ENCODE data around the gene MAPK10. TPM values are rescaled to one million over a fixed set of nuclear protein-coding genes. Genes with fewer than 3 reads are reported as not detected.

MAPK10 gene
- total RNA-seq, 6 experiments from 2014 or later, result 0.79 to 1.8 (median 1.1) TPM

DNA sequence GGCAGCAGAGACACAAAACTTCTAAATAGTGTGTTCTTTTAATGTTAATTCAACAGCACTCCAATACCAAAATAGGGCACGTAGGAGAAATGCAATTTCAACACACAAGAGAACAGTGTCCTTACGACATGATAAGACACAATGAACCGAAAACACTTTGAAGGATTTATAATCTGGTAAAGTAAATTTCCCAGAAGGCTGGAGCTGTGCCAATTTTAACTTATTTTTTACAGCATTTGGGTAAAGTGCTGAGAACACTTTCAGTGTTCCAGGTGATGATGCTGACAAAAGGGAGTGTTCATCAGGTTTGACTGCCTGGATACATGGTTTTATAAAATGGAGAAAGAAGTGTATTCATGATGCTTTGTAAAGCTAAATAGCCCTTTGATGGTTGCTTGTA is 76.5 kb downstream of the MAPK10 start:
- no peak for DNase-seq
- TF ChIP-seq, protein P1, sequence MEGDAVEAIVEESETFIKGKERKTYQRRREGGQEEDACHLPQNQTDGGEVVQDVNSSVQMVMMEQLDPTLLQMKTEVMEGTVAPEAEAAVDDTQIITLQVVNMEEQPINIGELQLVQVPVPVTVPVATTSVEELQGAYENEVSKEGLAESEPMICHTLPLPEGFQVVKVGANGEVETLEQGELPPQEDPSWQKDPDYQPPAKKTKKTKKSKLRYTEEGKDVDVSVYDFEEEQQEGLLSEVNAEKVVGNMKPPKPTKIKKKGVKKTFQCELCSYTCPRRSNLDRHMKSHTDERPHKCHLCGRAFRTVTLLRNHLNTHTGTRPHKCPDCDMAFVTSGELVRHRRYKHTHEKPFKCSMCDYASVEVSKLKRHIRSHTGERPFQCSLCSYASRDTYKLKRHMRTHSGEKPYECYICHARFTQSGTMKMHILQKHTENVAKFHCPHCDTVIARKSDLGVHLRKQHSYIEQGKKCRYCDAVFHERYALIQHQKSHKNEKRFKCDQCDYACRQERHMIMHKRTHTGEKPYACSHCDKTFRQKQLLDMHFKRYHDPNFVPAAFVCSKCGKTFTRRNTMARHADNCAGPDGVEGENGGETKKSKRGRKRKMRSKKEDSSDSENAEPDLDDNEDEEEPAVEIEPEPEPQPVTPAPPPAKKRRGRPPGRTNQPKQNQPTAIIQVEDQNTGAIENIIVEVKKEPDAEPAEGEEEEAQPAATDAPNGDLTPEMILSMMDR (IDR thresholded peaks at IDR 0.05), result no peak
- no peaks in the 10 kb centered on the region for H3K9me3 Mint-ChIP-seq
- H3K4me3 Mint-ChIP-seq, result no peak overlapping the region
- H3K4me1 Mint-ChIP-seq (ENCODE audit: low read depth), result no peaks in the 10 kb centered on the region
- no peaks in the 10 kb centered on the region for H3K36me3 Mint-ChIP-seq (ENCODE audit: low read depth)
- H3K27ac Mint-ChIP-seq, result no peak overlapping the region
- peaks cover 4% of the 10 kb centered on the region; the same call in 1 of the 2 replicates for H3K27me3 Mint-ChIP-seq (ENCODE audit: insufficient read depth)

DNA sequence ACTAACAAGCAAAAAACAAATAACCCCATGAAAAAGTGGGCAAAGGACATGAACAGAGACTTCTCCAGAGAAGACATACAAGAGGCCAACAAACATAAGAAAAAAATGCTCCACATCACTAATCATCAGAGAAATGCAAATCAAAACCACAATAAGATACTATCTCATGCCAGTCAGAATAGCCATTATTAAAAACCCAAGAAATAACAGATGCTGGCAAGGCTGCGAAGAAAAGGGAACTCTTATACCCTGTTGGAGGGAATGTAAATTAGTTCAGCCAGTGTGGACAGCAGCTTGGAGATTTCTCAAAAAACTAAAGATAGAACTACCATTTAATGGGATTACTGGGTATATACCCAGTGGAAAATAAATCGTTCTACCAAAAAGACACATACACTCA is 79.6 kb downstream of the MAPK10 start:
- Mint-ChIP-seq H3K27me3 (ENCODE audit: insufficient read depth) (peaks cover 3% of the 10 kb centered on the region; the same call in 1 of the 2 replicates), H3K4me1 (ENCODE audit: low read depth) (no peaks in the 10 kb centered on the region), H3K36me3 (ENCODE audit: low read depth) (no peaks in the 10 kb centered on the region), H3K27ac (no peak overlapping the region), H3K9me3 (no peaks in the 10 kb centered on the region), H3K4me3 (no peak overlapping the region)
- no peak for DNase-seq
- TF ChIP-seq, protein P1 (IDR thresholded peaks at IDR 0.05), result no peak

DNA sequence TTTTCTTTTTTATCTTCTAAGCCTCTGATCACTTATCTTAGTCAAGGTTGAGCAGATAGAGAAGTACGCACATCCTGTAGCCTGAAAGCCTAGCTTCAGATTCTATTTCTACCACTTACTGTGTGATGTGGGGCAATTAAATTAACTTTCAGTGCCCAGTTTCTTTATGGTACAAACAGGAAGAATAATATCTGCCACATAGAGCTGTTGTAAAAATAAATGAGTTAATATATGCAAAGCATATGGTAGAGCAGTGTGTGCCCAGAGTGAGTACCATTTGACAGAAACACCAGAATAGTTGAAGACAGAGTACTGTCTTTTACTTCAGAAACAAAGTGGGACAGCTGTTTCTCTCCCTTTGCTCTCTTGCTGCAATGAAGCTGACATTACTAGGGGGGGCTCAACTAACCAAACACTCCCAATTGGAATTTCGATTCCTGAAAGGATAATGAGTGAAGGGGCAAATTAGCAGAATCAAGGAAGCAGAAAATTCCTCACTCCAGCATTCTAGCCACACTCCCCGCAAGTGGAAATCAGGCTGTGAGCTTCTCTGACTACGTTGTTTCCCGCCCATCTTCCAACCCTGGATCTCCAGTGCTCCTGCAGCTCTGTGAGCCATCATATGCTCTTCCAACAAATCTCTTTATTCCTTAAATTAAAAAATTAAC is 80.4 kb downstream of the MAPK10 start:
- H3K9me3 Mint-ChIP-seq, result no peaks in the 10 kb centered on the region
- H3K36me3 Mint-ChIP-seq (ENCODE audit: low read depth), result no peaks in the 10 kb centered on the region
- no peak overlapping the region for H3K4me3 Mint-ChIP-seq
- TF ChIP-seq, protein P1 (IDR thresholded peaks at IDR 0.05), result no peak
- H3K4me1 Mint-ChIP-seq (ENCODE audit: low read depth), result no peaks in the 10 kb centered on the region
- no peak overlapping the region for H3K27ac Mint-ChIP-seq
- DNase-seq, result no peak
- peaks cover 4% of the 10 kb centered on the region; the same call in 1 of the 2 replicates for H3K27me3 Mint-ChIP-seq (ENCODE audit: insufficient read depth)

DNA sequence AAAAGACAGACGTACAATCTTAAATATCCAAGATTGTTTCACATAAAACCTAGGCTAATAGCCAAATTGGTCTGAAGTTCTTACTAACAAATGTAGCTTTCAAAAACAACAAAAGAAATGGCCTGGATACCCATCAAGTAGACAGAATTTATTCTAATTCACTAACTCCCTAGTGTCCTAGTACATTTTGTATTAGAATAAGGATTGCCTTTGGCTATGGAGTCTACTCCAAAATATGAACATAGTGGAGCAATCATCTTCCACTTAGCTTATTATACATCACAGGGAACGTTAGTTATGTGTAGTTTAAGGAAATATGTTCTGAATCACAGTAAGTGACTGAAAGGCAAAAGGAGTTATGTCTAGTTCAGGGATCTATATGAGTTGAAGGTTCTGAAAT is 81.7 kb downstream of the MAPK10 start:
- peaks cover 7% of the 10 kb centered on the region; the same call in 1 of the 2 replicates for H3K27me3 Mint-ChIP-seq (ENCODE audit: insufficient read depth)
- H3K4me3 Mint-ChIP-seq, result no peak overlapping the region
- H3K9me3 Mint-ChIP-seq, result no peaks in the 10 kb centered on the region
- no peaks in the 10 kb centered on the region for H3K4me1 Mint-ChIP-seq (ENCODE audit: low read depth)
- TF ChIP-seq, protein P1 (IDR thresholded peaks at IDR 0.05), result no peak
- no peak for DNase-seq
- H3K36me3 Mint-ChIP-seq (ENCODE audit: low read depth), result no peaks in the 10 kb centered on the region
- H3K27ac Mint-ChIP-seq, result no peak overlapping the region

DNA sequence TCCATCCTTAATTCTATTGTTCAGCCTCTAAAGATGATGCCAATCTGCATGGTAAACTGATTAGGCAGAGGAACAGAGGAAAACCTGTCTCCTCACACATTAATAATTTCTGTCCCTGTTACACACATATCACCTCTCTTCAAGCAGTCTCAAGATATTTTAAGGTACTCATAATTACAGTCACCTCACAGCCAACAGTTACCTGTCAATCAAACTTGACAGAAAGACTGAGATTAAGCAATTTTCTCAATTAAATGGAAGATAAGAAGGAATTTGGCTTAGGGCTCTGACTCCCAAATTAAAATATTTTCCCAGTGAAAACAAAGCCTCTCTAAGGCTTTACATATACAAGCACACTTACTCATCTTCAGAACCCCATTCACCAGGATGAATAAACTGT is 85.2 kb downstream of the MAPK10 start:
- Mint-ChIP-seq H3K4me1 (ENCODE audit: low read depth) (no peaks in the 10 kb centered on the region), H3K4me3 (no peak overlapping the region), H3K27me3 (ENCODE audit: insufficient read depth) (peaks cover 5% of the 10 kb centered on the region; the same call in 1 of the 2 replicates), H3K36me3 (ENCODE audit: low read depth) (no peaks in the 10 kb centered on the region), H3K9me3 (no peaks in the 10 kb centered on the region), H3K27ac (no peak overlapping the region)
- TF ChIP-seq, protein P1 (IDR thresholded peaks at IDR 0.05), result no peak
- no peak for DNase-seq
